Smooth muscle cell (in vitro differentiated cells): ENCODE measurements around the gene ACE. TPM values are rescaled to one million over a fixed set of nuclear protein-coding genes. Genes with fewer than 3 reads are reported as not detected.

Experiments used
- DNase-seq: peaks from one replicate; lab custom pipeline; 2025; ENCODE audit not compliant: unreplicated experiment; lab: John Stamatoyannopoulos, UW
- H2AFZ ChIP-seq: fragments of 200-600 bp; sonication (generic); 2 replicates; pipeline ENCODE4 v1.6.0; 2016; ENCODE audit warnings: antibody characterized with exemption, low read depth, mild to moderate bottlenecking
- H3F3A ChIP-seq: fragments of 200-600 bp; sonication (generic); 2 replicates; pipeline ENCODE4 v1.6.0; 2017; ENCODE audit warnings: antibody characterized with exemption, low read depth
- H3K27ac ChIP-seq: fragments of 200-600 bp; sonication (generic); 2 replicates; pipeline ENCODE4 v1.5.1; 2016; ENCODE audit warnings: low read depth, mild to moderate bottlenecking
- H3K27me3 ChIP-seq: fragments of 200-600 bp; sonication (generic); 2 replicates; pipeline ENCODE4 v1.6.1; 2016; ENCODE audit warnings: low read depth, mild to moderate bottlenecking
- H3K36me3 ChIP-seq: fragments of 200-600 bp; sonication (generic); 2 replicates; pipeline ENCODE4 v1.5.1; 2016; ENCODE audit warnings: low read depth
- H3K4me1 ChIP-seq: fragments of 200-600 bp; sonication (generic); 2 replicates; pipeline ENCODE4 v1.5.1; 2016; ENCODE audit warnings: low read depth
- H3K4me2 ChIP-seq: fragments of 200-600 bp; sonication (generic); 2 replicates; pipeline ENCODE4 v1.6.0; 2016; ENCODE audit warnings: mild to moderate bottlenecking
- H3K4me3 ChIP-seq: fragments of 200-600 bp; sonication (generic); 2 replicates; pipeline ENCODE4 v1.5.1; 2016; ENCODE audit warnings: mild to moderate bottlenecking
- H3K79me2 ChIP-seq: fragments of 200-600 bp; sonication (generic); 2 replicates; pipeline ENCODE4 v1.6.0; 2016; ENCODE audit warnings: low read depth, mild to moderate bottlenecking
- H3K9ac ChIP-seq: fragments of 200-600 bp; sonication (generic); 2 replicates; pipeline ENCODE4 v1.6.0; 2016; ENCODE audit warnings: low read depth
- H3K9me3 ChIP-seq: fragments of 200-600 bp; sonication (generic); replicated peaks from 2 replicates; pipeline ENCODE4 v1.5.1; 2016; ENCODE audit warnings: low read depth
- H4K20me1 ChIP-seq: fragments of 200-600 bp; sonication (generic); 2 replicates; pipeline ENCODE4 v1.6.0; 2016; ENCODE audit warnings: low read depth
- CTCF ChIP-seq: fragments of 200-600 bp; sonication (generic); IDR thresholded peaks from 2 replicates; pipeline ENCODE4 v1.5.1; 2017; ENCODE audit warnings: borderline replicate concordance, mild to moderate bottlenecking, antibody characterized with exemption; ENCODE audit not compliant: insufficient read depth, poor library complexity, severe bottlenecking
- WGBS: methylation state at CpG from one replicate; pipeline ENCODE4 v1.1.7; 2016; ENCODE audit warnings: low lambda C conversion rate; 5-methylcytosine and 5-hydroxymethylcytosine counted together
- polyA plus RNA-seq: library from polyadenylated mRNA; unstranded; fragments of >200 nt; fragmentation: Nextera tagmentation; extraction: Ambion mirVana; gene quantifications from 2 replicates; pipeline ENCODE4 v1.2.1, GENCODE V29; 2016
- total RNA-seq: library from RNA; depleted of rRNA; stranded (reverse); fragments of >200 nt; gene quantifications from 2 replicates; pipeline ENCODE4 v1.2.3, GENCODE V29; 2014

ACE gene
- total and polyA plus RNA-seq, 2 experiments from 2014 or later = 1.5 to 2.0 TPM

- no peak for DNase-seq
- no peak overlapping the region for H3K4me3 ChIP-seq
- H3K79me2 ChIP-seq = no peaks in the 10 kb centered on the region
- H3K9me3 ChIP-seq = no peaks in the 10 kb centered on the region
- no peaks in the 10 kb centered on the region for H4K20me1 ChIP-seq
- H3K4me2 ChIP-seq = no peak overlapping the region
- no peaks in the 10 kb centered on the region for H3K36me3 ChIP-seq
- WGBS = 86% methylated on average over 8 of the region's 8 CpGs
- no peaks in the 10 kb centered on the region for H3K4me1 ChIP-seq
- no peak overlapping the region for H2AFZ ChIP-seq
- H3K27me3 ChIP-seq = no peaks in the 10 kb centered on the region
- no peak for TF ChIP-seq CTCF
- H3F3A ChIP-seq = no peaks in the 10 kb centered on the region
- H3K9ac ChIP-seq = no peak overlapping the region
- no peak overlapping the region for H3K27ac ChIP-seq
These were observed 14.6 kb downstream of the ACE start for GRCh38 chr17:63491413-63491812.

- no peaks in the 10 kb centered on the region for H3K79me2 ChIP-seq
- H3K27me3 ChIP-seq = no peaks in the 10 kb centered on the region
- 95% methylated on average over 10 of the region's 10 CpGs for whole genome bisulfite sequencing
- H3K9ac ChIP-seq = no peak overlapping the region
- H3K4me1 ChIP-seq = no peaks in the 10 kb centered on the region
- TF ChIP-seq CTCF = no peak
- no peaks in the 10 kb centered on the region for H3K9me3 ChIP-seq
- no peak overlapping the region for H3K4me2 ChIP-seq
- DNase-seq = no peak
- H3K4me3 ChIP-seq = no peak overlapping the region
- no peaks in the 10 kb centered on the region for H3F3A ChIP-seq
- H4K20me1 ChIP-seq = no peaks in the 10 kb centered on the region
- H2AFZ ChIP-seq = no peak overlapping the region
- H3K27ac ChIP-seq = no peak overlapping the region
- no peaks in the 10 kb centered on the region for H3K36me3 ChIP-seq
These were observed 15.2 kb downstream of the ACE start for GRCh38 chr17:63491977-63492618.

- Histone ChIP-seq H3F3A (no peaks in the 10 kb centered on the region), H4K20me1 (no peaks in the 10 kb centered on the region), H3K9ac (no peak overlapping the region), H2AFZ (no peak overlapping the region), H3K4me1 (no peaks in the 10 kb centered on the region), H3K27ac (no peak overlapping the region), H3K4me3 (no peak overlapping the region), H3K36me3 (no peaks in the 10 kb centered on the region), H3K27me3 (no peaks in the 10 kb centered on the region), H3K4me2 (no peak overlapping the region), H3K9me3 (no peaks in the 10 kb centered on the region), H3K79me2 (no peaks in the 10 kb centered on the region)
- WGBS = 93% methylated on average over 6 of the region's 6 CpGs
- TF ChIP-seq CTCF = no peak
- DNase-seq = no peak
These were observed 16.1 kb downstream of the ACE start for GRCh38 chr17:63492940-63493339.

GRCh38 chr17:63493411-63493810, 16.6 kb downstream of the ACE start:
- H2AFZ ChIP-seq = no peak overlapping the region
- H3K9ac ChIP-seq = no peak overlapping the region
- H4K20me1 ChIP-seq = no peaks in the 10 kb centered on the region
- no peak overlapping the region for H3K4me2 ChIP-seq
- DNase-seq = no peak
- no peak for TF ChIP-seq CTCF
- no peaks in the 10 kb centered on the region for H3K79me2 ChIP-seq
- no peak overlapping the region for H3K4me3 ChIP-seq
- no peaks in the 10 kb centered on the region for H3F3A ChIP-seq
- 91% methylated on average over 9 of the region's 9 CpGs for WGBS
- H3K4me1 ChIP-seq = no peaks in the 10 kb centered on the region
- H3K27me3 ChIP-seq = no peaks in the 10 kb centered on the region
- H3K27ac ChIP-seq = no peak overlapping the region
- no peaks in the 10 kb centered on the region for H3K36me3 ChIP-seq
- no peaks in the 10 kb centered on the region for H3K9me3 ChIP-seq
